Keratinocyte (primary cell): ENCODE results near the gene RSBN1. TPM values are rescaled to one million over a fixed set of nuclear protein-coding genes. Genes with fewer than 3 reads are reported as not detected.

Source experiments
- DNase-seq: peaks from one replicate; pipeline ENCODE4 v3.0.0-alpha.2; 2011; ENCODE audit warnings: low read depth, missing footprints, low spot score
- FAIRE-seq: peaks from 2 replicates; lab custom pipeline; 2011; peaks lifted over from hg19 to GRCh38; lab: Jason Lieb, UNC
- H2AFZ ChIP-seq: 2 replicates; pipeline ENCODE4 v1.6.0; 2012; ENCODE audit warnings: low read length, control low read depth, inconsistent platforms; ENCODE audit not compliant: control insufficient read depth
- H3K27ac ChIP-seq: 2 replicates; pipeline ENCODE4 v1.5.1; 2011; ENCODE audit warnings: low read length; ENCODE audit not compliant: control insufficient read depth, insufficient read depth
- H3K27me3 ChIP-seq: 3 replicates; pipeline ENCODE4 v1.6.0; 2011; ENCODE audit warnings: low read length; ENCODE audit not compliant: control insufficient read depth, insufficient read depth; ENCODE audit errors: extremely low read depth
- H3K36me3 ChIP-seq, 2 experiments: 2 replicates in 1 of 2; 3 replicates in 1 of 2; pipeline ENCODE4 v1.5.1; 2011; ENCODE audit warnings: low read length in 2 of 2, mild to moderate bottlenecking in 1 of 2; ENCODE audit not compliant: control insufficient read depth in 2 of 2, insufficient read depth in 2 of 2; ENCODE audit errors: extremely low read depth in 1 of 2
- H3K4me1 ChIP-seq: 3 replicates; pipeline ENCODE4 v1.5.1; 2011; ENCODE audit warnings: low read length; ENCODE audit not compliant: control insufficient read depth, insufficient read depth; ENCODE audit errors: extremely low read depth
- H3K4me2 ChIP-seq: 3 replicates; pipeline ENCODE4 v1.6.0; 2011; ENCODE audit warnings: low read depth, low read length; ENCODE audit not compliant: control insufficient read depth, insufficient read depth; ENCODE audit errors: extremely low read depth
- H3K4me3 ChIP-seq, 3 experiments: fragments of 200-600 bp in 1 of 3; sonication (generic) in 1 of 3; 2 replicates in 2 of 3; 3 replicates in 1 of 3; pipeline ENCODE4 v1.5.1; 2011 to 2016; ENCODE audit warnings: low read length in 3 of 3, mild to moderate bottlenecking in 3 of 3, control low read depth in 2 of 3, inconsistent platforms in 1 of 3, low read depth in 1 of 3, mixed read lengths in 1 of 3, mixed run types in 1 of 3, moderate library complexity in 1 of 3; ENCODE audit not compliant: control insufficient read depth in 2 of 3, insufficient read depth in 2 of 3; ENCODE audit errors: extremely low read depth in 1 of 3
- H3K79me2 ChIP-seq: 2 replicates; pipeline ENCODE4 v1.6.0; 2012; ENCODE audit warnings: low read length; ENCODE audit not compliant: control insufficient read depth, insufficient read depth
- H3K9ac ChIP-seq: 3 replicates; pipeline ENCODE4 v1.6.0; 2011; ENCODE audit warnings: low read length; ENCODE audit not compliant: control insufficient read depth, insufficient read depth; ENCODE audit errors: extremely low read depth
- H3K9me1 ChIP-seq: 3 replicates; pipeline ENCODE4 v1.6.0; 2011; ENCODE audit warnings: low read length; ENCODE audit not compliant: control insufficient read depth, insufficient read depth; ENCODE audit errors: extremely low read depth
- H3K9me3 ChIP-seq: 2 replicates; pipeline ENCODE4 v1.5.1; 2012; ENCODE audit warnings: low read depth, low read length; ENCODE audit not compliant: control insufficient read depth
- H4K20me1 ChIP-seq: 3 replicates; pipeline ENCODE4 v1.6.0; 2011; ENCODE audit warnings: low read length; ENCODE audit not compliant: control insufficient read depth, insufficient read depth; ENCODE audit errors: extremely low read depth
- CTCF ChIP-seq, 3 experiments: IDR thresholded peaks in 1 of 3; conservative IDR thresholded peaks in 1 of 3; optimal IDR thresholded peaks in 1 of 3; 2 replicates in 2 of 3; 3 replicates in 1 of 3; pipeline versions ENCODE3 to v1.5.1; 2011; ENCODE audit warnings: low read length in 3 of 3, mild to moderate bottlenecking in 3 of 3, moderate library complexity in 2 of 3, control low read depth in 1 of 3, inconsistent platforms in 1 of 3; ENCODE audit not compliant: insufficient read depth in 2 of 3; ENCODE audit errors: extremely low read depth in 1 of 3
- EZH2 ChIP-seq: IDR thresholded peaks from one replicate; pipeline ENCODE4 v1.6.1; 2012; ENCODE audit warnings: inconsistent platforms, mild to moderate bottlenecking, low read length, moderate library complexity
- dilution Hi-C: fragments of 300-500 bp; cut with MboI; formaldehyde crosslinking; loops from one replicate; pipeline ENCODE4 v1.7.0; 2020; ENCODE audit warnings: low sequenced_read_pairs; ENCODE audit not compliant: extremely low pct_ligation_motif_present
- polyA plus RNA-seq, 5 experiments: library from polyadenylated mRNA; depleted of rRNA in 3 of 5; stranded (reverse) in 3 of 5; stranded (forward) in 1 of 5; unstranded in 1 of 5; fragments of >200 nt; gene quantifications; 1 replicate in 1 of 5; 2 replicates in 3 of 5; 3 replicates in 1 of 5; pipeline versions ENCODE4 v1.2.1 to v1.2.3, GENCODE V29; 2011 to 2012; ENCODE audit warnings: missing spikeins in 2 of 5, low read depth in 1 of 5, low replicate concordance in 1 of 5

The RSBN1 gene
- polyA plus RNA-seq, 1 donor (not counting 4 experiments of a cell fraction or from before 2014, with no cell fraction given), result 10.4 TPM

GRCh38 chr1:113793878-113794834, 18.1 kb downstream of the RSBN1 start:
- H3K9me3 ChIP-seq, result no peaks in the 10 kb centered on the region
- H3K4me2 ChIP-seq, result no peak overlapping the region
- H3K4me3 ChIP-seq, result no peak overlapping the region
- no peak overlapping the region for H3K9ac ChIP-seq
- peaks cover 10% of the 10 kb centered on the region for H3K4me1 ChIP-seq
- H3K9me1 ChIP-seq, result no peaks in the 10 kb centered on the region
- no peak overlapping the region for H2AFZ ChIP-seq
- TF ChIP-seq CTCF (optimal IDR thresholded peaks at IDR 0.05 in 1 of 3, IDR thresholded peaks at IDR 0.05 in 1 of 3, conservative IDR thresholded peaks at IDR 0.05 in 1 of 3; ENCODE audit: extremely low read depth in 1 of 3, insufficient read depth in 2 of 3, low read length in 3 of 3) (no peak), EZH2 (no peak)
- peaks cover 5 to 10% of the 10 kb centered on the region in 2 experiments for H3K36me3 ChIP-seq
- H3K27me3 ChIP-seq, result no peaks in the 10 kb centered on the region
- dilution Hi-C loops, result no loop called here
- DNase-seq (no peak), FAIRE-seq (no peak)
- H3K27ac ChIP-seq, result no peak overlapping the region
- H3K79me2 ChIP-seq, result peaks cover 19% of the 10 kb centered on the region
- H4K20me1 ChIP-seq, result no peaks in the 10 kb centered on the region

- Histone ChIP-seq H3K9ac (no peak overlapping the region), H3K4me1 (peaks cover 10% of the 10 kb centered on the region), H4K20me1 (no peaks in the 10 kb centered on the region), H3K9me3 (no peaks in the 10 kb centered on the region), H3K9me1 (no peaks in the 10 kb centered on the region), H3K36me3 (peaks cover 6 to 11% of the 10 kb centered on the region in 2 experiments), H2AFZ (no peak overlapping the region), H3K4me2 (no peak overlapping the region), H3K27ac (no peak overlapping the region), H3K4me3 (no peak overlapping the region), H3K27me3 (no peaks in the 10 kb centered on the region), H3K79me2 (peaks cover 21% of the 10 kb centered on the region)
- FAIRE-seq, result no peak
- TF ChIP-seq EZH2 (no peak), CTCF (optimal IDR thresholded peaks at IDR 0.05 in 1 of 3, IDR thresholded peaks at IDR 0.05 in 1 of 3, conservative IDR thresholded peaks at IDR 0.05 in 1 of 3; ENCODE audit: extremely low read depth in 1 of 3, insufficient read depth in 2 of 3, low read length in 3 of 3) (no peak)
- dilution Hi-C loops, result no loop called here
- no peak for DNase-seq
These were observed 19.3 kb downstream of the RSBN1 start for GRCh38 chr1:113792986-113793385.
